OCI-LY7 (cell line): ENCODE data around the gene UBA3.

Experiments used
- EZH2phosphoT487 ChIP-seq: fragments of 200-600 bp; sonication (generic); IDR thresholded peaks from 2 replicates; pipeline ENCODE4 v1.6.1; 2018; ENCODE audit warnings: low read depth, borderline replicate concordance, mild to moderate bottlenecking, mixed run types, antibody characterized with exemption, low read length, moderate library complexity, mixed read lengths
- TF ChIP-seq, protein P1 (sequence below): fragments of 200-600 bp; sonication (generic); conservative IDR thresholded peaks from 2 replicates; pipeline ENCODE4 v1.5.1; 2014; ENCODE audit warnings: mild to moderate bottlenecking, antibody characterized with exemption, low read length, moderate library complexity, mixed read lengths

DNA sequence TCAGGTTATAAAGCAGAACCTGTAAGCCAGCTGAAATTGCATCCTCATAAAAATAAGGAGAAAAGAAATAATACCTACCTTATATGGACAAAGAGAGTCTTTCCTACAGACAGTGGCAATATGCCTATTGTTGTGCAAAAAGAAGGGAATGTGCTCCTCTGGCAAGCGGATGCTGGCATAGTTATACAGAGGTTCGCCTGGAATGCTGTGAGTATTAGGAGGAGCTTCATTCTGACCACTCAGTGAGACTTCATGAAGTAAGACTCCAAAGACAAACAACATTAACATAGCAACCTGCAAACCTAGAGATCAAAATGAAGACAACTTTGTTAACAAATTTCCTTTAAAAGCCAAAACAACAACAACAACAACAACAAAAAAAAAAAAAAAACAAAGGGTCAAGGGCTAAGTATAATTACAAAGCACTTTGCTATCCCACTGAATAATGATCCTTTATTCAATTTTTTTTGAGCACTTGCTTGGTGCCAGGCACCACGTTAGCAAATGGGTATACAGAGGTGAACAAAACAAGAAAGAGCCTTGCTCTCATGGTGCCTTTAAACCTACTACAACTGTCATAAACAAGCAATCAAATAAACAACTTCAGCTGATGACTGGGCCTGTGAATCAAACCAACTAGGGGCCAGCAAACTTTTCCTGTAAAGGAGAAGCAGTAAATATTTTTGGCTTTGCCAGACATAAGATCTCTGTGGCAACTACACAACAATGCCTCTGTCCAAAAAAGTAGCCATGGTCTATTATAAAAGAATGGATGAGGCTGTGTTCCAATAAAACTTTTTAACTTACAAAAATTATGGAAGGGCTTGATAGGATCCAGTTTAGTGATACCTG, 70.4 kb downstream of the UBA3 start:
- TF ChIP-seq, protein P1, sequence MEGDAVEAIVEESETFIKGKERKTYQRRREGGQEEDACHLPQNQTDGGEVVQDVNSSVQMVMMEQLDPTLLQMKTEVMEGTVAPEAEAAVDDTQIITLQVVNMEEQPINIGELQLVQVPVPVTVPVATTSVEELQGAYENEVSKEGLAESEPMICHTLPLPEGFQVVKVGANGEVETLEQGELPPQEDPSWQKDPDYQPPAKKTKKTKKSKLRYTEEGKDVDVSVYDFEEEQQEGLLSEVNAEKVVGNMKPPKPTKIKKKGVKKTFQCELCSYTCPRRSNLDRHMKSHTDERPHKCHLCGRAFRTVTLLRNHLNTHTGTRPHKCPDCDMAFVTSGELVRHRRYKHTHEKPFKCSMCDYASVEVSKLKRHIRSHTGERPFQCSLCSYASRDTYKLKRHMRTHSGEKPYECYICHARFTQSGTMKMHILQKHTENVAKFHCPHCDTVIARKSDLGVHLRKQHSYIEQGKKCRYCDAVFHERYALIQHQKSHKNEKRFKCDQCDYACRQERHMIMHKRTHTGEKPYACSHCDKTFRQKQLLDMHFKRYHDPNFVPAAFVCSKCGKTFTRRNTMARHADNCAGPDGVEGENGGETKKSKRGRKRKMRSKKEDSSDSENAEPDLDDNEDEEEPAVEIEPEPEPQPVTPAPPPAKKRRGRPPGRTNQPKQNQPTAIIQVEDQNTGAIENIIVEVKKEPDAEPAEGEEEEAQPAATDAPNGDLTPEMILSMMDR, result no peak
- TF ChIP-seq EZH2phosphoT487, result no peak
